GM21423 (cell line): ENCODE data around the gene RSPH3.
"Not testable (repeated sequence)": the region's sequence is repeated elsewhere in the genome, so short reads cannot be mapped to it uniquely, and the experiment has no call there.

Experiments used
- ATAC-seq: cut with Tn5 transposase; IDR thresholded peaks from one replicate; pipeline ENCODE4 v1.9.1; 2021; ENCODE audit warnings: mild to moderate bottlenecking, moderate library complexity; ENCODE audit not compliant: unreplicated experiment

RSPH3 gene

DNA sequence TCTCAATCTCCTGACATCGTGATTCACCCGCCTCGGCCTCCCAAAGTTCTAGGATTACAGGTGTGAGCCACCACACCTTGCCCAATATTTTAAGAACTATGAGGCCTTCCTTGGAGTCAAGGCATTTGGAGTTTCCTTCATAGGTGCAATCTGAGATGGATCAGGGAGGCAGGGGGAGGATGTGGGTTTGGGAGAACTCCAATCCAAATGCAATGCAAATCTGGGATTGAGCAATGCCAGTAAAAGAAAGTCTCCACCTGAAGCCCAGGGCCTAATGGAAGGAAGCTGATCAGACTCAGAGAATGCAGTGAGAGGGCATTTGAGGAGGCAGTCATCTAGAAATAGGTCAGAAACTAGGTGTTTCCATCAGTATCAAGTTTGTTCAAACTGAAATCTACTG, 21.2 kb downstream of the RSPH3 start:
- no peak for ATAC-seq

DNA sequence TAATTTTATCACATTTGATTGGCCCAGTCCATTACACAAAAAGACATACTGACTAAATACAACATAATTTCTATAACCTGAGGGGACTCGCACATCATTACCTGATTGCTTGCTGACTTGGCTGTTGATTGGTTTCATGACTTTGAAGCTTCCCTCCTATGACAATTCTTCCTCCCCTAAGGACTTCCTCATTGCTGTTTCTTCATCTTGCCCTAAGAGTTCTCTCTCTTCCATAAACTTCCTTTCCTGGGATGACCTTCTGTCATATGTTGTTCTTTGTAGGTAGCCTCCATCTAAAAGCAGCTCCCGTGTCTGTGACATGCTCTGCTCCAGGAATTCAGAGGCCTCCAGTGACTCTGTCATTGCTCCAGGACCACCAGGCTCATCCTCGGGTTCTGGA, 22.6 kb downstream of the RSPH3 start:
- ATAC-seq = no peak

DNA sequence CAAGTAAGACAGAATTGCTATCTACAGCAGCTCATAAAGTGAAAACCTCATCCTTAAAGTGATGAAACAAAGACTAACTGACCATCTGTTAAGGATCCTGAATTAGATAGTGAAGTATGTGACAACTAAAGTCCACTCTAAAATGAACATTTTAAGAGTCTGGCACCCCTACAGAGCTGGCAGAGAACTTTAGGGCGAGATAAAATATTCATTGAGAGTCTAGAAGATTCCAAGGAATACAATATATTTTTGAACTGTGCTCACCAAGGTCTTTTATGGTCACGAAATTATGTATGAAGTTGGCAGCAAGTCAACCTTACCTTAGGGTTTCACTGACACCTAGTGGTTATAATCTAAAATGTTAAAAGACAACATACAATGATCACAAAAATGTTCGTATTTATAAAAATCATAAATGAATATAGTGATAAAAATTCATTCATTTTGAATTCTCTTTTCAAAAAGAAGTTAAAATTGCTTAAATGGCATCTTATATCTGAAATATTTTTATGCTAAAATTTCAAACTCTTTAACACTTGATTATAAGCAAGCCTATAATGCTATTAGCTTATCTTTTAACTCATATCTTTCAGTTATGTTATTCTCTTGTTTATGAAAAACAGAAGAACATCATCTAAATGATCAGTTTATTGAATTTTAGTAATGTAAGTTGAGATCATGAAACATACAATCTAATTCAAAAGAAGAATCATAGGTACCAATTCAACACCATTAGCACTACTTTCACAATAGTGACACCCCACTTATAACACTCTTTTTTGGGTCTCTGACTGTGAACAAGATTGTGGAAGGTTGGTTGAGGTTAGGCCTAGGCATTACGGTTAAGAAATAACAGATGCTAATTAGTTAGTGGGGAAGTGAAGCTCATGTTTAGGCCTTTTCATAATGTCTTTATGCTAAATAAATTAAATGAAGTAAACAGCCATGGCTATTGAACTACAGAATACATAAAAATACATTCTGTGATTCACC, 27.5 kb downstream of the RSPH3 start:
- ATAC-seq = no peak

DNA sequence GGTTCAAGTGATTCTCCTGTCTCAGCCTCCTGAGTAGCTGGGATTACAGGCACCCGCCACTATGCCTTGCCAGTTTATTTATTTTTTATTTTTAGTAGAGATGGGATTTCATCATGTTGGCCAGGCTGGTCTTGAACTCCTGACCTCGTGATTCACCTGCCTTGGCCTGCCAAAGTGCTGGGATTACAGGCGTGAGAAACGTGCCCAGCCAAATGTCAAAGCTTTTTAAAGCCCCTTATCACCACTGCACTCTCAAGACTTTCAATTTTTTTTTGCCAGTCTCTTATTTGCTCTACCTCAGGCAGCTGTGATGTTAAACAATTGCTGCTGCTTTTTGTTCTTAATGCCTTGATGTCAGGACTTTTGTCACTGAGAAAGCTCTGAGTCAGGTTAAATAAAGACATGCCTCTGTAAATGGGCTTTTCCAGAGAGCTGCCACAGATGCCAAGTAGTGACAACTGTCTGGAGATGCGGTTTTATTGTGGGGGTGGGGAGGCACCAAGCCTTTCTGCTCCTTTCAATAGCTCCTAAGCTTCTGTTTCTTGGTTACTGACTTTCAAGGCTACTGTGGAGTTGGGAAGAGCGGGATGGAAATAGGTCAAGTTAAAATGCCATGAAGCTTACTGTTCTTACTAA, 29.2 kb downstream of the RSPH3 start:
- no peak for ATAC-seq

DNA sequence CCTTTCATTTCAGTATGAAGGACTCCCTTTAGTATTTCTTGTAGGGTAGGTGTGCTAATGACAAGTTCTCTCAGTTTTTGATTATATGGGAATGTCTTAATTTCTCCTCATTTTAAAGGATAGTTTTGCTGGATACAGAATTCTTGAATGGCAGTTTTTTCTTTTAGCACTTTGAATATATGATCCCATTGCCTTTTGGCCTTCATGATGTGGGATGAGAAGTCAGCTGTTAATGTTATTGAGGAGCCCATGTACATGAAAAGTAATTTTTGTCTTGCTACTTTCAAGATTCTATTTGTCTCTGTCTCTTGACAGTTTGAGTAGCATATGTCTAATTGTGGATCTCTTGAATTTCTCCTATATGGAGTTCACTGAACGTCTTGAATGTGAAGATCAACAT, 30.9 kb downstream of the RSPH3 start:
- ATAC-seq = no peak

DNA sequence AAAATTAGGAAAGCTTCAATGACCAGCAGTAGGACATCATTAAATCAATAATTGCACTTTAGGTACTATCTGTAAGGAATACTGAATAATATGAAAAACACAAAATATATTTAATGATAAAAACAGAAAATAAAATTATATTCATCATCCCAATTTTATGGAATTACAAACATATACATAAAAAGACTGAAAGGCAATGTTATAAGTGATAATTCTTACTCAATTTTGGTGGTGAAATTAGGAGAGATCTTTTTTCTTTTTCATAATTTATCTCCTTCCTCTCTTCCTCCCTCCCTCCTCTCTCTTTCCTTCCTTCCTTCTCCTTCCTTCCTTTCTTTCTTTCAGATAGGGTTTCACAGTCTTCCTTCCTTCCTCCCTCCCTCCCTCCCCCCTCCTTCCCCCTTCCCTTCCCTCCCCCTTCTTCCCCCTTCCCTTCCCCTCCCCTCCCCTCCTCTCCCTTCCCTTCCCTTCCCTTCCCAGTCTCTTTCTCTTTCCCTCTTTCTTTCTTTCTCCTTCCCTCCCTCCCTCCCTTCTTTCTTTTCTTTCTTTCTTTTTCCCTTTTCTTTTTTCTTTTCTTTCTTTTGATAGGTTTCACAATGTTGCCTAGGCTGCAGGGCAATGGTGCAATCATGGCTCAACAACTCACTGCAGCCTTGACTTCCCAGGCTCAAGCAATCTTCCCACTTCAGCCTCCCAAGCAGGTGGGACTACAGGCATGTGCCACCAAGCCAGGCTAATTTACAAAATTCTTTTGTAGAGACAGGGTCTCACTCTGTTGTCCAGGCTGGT, 36.8 kb downstream of the RSPH3 start:
- no peak for ATAC-seq

DNA sequence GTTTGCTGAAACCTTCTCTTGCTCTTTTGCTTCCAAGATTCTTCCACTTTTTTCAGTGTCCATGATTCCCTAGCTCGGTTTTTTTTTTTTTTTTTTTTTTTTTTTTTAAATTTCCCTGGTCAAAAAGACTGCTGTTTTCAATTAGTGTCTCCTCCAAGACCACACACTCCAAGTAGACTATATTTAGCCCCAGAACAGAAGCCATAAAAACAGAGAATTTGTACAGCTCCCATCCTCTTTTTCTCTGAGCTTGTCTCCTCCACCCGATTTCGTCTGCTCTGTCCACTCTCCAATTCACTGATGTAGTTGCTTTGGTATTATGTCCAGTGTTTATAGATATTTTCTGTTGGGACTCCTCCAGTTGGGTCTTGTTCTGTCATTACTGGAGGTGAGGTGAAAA, 37.6 kb downstream of the RSPH3 start:
- no peak for ATAC-seq

DNA sequence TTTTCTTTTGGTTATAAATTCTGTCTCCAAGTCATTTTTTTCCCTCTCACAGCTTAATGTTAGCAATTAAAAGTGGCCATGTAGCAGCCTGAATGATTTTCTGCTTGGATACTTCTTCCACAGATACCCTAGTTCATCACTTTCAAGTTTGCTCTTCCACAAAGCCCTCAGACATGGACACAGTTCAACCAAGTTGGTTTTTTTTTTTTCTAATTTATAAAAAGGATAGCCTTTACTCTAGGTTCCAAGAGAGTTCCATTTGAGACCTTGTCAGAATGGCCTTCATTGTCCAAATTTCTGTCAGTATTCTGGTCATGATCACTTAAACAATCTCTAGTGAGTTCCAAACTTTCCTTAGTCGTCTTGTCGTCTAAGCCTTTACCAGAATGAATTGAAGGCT, 40.0 kb downstream of the RSPH3 start:
- ATAC-seq = no peak

DNA sequence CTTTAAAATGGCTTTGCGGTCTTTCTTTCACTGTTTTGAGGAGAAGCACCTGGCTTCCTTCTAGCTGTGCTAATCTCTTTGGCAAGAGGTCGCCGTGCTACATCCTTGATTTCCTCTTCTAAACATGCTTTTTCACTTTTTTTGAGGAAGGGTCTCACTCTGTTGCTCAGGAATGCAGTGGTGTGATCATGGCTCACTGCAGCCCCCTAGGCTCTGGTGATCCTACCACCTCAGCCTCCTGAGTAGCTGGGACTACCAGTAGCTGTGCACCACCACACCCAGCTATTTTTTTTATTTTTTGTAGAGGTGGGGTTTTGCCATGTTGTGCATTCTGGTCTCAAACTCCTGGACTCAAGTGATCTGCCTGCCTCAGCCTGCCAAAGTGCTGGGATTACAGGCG, 40.5 kb downstream of the RSPH3 start:
- ATAC-seq = no peak

DNA sequence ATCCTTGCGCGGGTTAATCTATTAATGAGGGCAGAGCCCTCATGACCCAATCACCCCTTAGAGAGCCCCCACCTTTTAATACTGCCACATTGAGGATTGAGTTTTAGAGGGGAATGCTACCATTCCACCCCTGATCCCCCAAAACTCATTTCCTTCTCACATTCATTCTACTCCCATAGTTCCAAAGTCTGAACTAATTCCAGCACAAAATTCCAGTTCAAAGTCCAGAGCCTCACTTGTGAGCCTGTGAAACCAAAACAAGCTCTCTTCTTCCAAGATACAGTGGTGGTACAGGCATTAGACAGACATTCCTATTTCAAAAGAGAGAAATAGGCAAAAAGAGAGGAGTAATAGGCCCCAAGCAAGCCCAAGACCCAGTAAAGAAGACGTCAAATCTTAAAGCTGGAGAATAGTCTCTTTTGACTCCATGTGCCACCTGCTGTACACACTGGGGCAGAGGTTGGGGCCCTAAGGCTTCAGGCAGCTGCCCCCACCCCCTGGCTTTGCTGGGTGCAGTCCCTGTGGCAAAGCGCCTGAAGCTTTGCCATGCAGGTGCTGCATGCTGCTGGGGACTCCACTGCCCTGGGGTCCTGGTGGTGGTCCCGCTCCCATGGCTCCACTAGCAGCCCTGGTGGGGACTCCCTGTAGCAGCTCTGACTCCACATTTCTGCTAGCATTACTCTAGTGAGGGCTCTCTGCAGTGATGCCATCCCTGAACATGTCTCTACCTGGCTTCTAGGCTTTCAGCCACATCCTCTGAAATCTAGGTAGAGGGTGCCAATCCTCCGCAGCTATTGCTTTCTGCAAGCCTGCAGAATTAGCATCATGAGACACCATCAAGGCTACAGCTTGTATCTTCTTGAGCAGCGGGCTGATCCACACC, 41.3 kb downstream of the RSPH3 start:
- ATAC-seq = no peak

DNA sequence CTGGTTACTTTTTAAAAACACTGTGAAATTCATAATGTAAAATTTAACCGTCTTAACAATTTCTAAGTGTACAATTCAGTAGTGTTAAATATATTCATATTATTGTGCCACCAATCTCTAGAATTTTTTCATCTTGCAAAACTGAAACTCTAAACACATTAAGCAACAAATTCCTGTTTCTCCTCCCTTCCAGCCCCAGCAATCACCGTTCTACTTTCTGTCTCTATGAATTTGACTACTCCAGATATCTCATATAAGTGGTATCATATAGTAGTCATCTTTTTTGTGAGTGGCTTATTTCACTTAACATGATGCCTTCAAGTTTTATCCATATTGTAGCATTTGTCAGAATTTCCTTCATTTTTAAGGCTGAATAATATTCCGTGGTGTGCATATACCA, 44.7 kb downstream of the RSPH3 start:
- ATAC-seq = no peak

DNA sequence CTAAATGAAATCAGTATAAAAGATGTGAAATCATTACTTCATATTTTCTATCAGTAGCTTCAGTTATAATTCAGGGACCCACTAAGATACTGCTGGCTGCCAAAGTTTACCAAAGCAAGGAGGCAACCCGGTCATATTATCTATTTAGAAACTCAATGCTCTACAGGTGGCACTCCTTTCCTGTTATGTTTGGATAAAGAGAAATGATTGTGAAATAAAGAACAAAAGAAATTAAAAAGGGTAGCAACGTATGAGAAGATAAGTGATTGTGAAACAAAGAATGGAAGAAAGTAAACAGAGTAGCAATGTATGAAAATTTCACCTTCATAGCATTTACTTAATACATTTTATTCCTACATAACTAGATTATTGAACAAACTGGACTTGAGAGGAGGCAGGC, 45.2 kb downstream of the RSPH3 start:
- ATAC-seq = no peak

DNA sequence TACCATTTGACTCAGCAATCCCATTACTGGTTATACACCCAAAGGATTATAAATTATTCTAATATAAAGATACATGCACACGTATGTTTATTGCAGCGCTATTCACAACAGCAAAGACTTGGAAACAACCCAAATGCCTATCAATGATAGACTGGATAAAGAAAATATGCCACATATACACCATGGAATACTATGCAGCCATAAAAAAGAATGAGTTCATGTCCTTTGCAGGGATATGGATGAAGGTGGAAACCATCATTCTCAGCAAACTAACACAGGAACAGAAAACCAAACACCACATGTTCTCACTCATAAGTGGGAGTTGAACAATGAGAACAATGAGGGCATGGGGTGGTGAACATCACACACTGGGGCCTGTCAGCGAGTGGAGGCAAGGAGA, 48.0 kb downstream of the RSPH3 start:
- ATAC-seq = not testable (repeated sequence)

DNA sequence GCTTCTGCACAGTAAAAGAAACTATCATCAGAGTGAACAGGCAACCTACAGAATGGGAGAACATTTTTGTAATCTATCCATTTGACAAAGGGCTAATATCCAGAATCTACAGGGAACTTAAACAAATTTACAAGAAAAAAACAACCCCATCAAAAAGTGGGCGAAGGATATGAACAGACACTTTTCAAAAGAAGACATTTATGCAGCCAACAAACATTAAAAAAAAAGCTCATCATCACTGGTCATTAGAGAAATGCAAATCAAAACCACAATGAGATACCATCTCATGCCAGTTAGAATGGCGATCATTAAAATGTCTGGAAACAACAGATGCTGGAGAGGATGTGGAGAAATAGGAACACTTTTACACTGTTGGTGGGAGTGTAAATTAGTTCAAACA, 48.4 kb downstream of the RSPH3 start:
- not testable (repeated sequence) for ATAC-seq

DNA sequence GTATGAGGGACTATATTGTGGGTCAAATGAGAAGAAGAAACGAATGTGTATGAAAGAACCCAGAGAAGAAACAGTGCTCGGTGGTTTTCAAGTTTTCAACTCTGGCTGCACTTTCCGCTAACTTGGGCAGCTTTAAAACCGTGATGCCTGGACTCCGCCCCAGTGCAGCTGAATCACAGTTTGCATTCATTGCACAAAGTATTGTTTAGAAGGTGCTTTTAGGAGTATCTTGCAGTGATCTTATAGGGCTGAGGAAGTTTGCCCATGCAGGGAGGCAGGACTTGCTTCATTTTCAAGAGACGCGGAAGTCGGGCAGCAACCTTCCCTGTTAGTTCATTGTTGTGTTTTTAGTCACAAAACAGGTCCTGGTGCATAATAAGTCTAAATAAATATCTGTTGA, 52.7 kb downstream of the RSPH3 start:
- ATAC-seq = no peak

DNA sequence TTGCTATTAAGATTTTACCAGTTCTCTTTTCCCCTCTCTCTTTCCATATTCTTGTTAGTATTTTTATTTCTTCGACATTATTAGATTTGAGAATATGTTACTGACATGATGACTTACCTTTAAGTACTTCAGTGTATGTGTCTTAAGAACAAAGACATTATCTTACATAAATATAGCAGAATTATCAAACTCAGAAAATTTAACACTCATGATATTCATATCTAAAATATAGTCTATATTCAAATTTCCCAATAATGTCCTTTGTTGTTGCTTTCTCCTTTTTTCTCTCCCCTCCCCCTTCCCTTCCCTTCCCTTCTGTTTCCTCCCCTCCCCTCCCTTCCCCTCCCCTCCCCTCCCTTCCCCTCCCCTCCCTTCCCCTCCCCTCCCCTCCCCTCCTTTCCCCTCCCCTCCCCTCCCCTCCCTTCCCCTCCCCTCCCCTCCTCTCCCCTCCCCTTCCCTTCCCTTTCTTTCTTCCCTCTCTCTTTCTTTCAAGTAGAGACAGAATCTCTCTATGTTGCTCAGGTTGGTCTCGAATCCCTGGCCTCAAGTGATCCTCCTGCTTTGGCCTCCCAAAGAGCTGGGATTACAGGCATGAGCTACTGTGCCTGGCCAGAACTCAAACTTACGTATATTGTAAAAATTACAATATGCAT, 56.5 kb downstream of the RSPH3 start:
- ATAC-seq = no peak

DNA sequence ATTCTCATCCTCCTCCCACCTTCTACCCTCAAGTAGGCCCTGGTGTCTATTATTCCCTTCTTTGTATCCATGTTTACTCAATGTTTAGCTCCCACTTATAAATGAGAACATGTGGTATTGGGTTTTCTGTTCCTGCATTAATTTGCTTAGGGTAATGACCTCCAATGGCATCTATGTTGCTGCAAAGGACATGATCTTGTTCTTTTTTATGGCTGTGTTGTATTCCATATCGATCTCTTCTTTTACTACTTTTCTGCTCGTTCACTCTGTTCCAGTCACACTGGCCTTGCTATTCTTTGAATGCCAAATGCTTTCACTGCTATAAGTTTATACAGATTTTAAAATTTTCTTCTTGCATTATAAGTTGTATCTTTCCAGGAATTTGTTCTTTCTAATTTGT, 57.7 kb downstream of the RSPH3 start:
- no peak for ATAC-seq

DNA sequence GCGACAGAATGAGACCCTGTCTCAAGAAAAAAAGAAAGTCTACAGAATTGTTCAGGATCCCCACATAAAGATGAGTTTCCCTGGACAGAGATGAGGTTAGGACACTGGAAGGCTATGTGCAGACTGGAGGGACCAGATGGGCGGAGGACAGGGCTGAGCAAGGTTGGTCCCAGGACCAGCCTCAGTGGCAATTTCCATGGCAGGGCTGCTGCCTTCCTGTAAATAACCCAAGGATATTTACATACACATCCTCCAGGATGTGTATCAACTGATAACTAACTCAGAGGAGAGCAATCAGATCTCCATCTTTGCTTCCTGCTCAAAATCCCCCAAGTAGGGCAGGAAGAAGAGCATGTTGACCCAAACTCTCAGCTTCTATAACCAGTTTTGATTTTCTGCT, 58.8 kb downstream of the RSPH3 start:
- no peak for ATAC-seq

DNA sequence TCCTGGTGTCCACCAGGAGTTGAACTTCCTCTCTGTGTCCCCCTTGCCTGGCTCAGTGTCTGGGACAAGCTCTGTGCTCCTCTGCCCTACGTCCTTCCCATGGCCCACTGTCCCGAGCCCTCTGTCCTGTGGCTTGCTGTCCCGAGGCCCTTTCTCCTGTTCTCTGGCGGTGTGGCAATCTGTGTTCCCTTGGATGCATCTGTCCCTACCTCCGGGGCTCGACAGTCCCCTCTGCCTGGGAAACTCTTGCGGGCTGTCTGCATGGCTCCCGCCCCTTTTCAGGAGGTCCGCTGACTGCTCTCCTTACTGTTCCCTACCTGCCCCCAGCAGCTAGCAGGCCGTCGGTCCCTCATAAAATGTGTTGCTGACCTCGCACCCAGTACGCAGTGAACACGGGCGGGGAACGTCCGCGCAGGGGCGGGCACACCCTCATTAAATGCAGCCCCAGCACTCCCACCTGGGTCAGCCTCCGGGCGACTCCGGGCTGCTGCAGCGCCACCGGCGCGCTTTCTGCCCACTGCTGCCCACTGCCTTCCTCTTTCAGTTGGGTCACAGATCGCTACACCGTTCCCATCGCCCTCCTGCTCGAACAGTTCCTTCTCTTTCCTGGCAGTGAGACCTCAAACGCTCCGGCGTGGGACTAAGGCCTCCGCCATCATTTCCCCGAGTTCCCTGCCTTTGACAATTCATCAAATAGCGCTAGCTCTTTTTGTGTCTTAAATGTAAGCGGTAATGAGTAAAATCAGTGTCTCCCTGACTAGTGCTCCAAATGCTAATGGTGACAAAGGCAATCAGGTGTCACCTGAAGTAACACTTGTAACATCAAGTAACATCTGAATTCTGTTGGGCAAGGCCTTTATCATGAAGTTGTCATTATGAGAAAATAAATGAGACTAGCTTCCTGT, 60.5 kb downstream of the RSPH3 start:
- ATAC-seq = no peak
